ENCODE data around the gene AARS2. TPM values are rescaled to one million over a fixed set of nuclear protein-coding genes. Genes with fewer than 3 reads are reported as not detected.

The AARS2 gene
- total and polyA plus RNA-seq, 10 of the 15 experiments (the other 5 are each of a cell fraction or from before 2014, with no cell fraction given), result 0.71 to 18.3 (median 12.7) TPM

GRCh38 chr6:44256775-44257024, 56.4 kb downstream of the AARS2 start:
- Histone ChIP-seq H2AFZ (ENCODE audit: control insufficient read depth, low read depth, low read length) (no peak overlapping the region), H3K4me1 (ENCODE audit: control insufficient read depth, insufficient read depth, low read length) (peaks cover 56% of the 10 kb centered on the region), H3K4me3 (peak overlapping the region; percentile 77), H3K36me3 (ENCODE audit: control insufficient read depth in 2 of 2, insufficient read depth in 2 of 2, low read length in 1 of 2) (peaks cover 36 to 46% of the 10 kb centered on the region in 2 experiments), H3K27me3 (replicated peaks in 1 of 2; ENCODE audit: control insufficient read depth in 2 of 2, insufficient read depth in 2 of 2, low read length in 1 of 2) (no peaks in the 10 kb centered on the region), H4K20me1 (ENCODE audit: control insufficient read depth, insufficient read depth) (peaks cover 4% of the 10 kb centered on the region; the same call in 1 of the 2 replicates), H3K9me3 (replicated peaks; ENCODE audit: control insufficient read depth, insufficient read depth, low read length) (no peaks in the 10 kb centered on the region), H3K27ac (ENCODE audit: control insufficient read depth, insufficient read depth) (peak overlapping the region; percentile 99), H3K9ac (ENCODE audit: control insufficient read depth, insufficient read depth, low read length) (peak overlapping the region; percentile 90), H3K4me2 (ENCODE audit: control insufficient read depth, insufficient read depth) (peak overlapping the region; percentile 71), H3K79me2 (ENCODE audit: control insufficient read depth, insufficient read depth, low read length) (peaks cover 85% of the 10 kb centered on the region)
- FAIRE-seq, result no peak
- in situ Hi-C loops (cut with MboI) (no loop called here), intact Hi-C loops (cut with micrococcal nuclease; ENCODE audit: unreplicated experiment) (no loop called here)
- 2% methylated on average over 12 of the region's 12 CpGs for WGBS (ENCODE audit: insufficient coverage, insufficient replicate concordance, low lambda C conversion rate, missing lambda C conversion rate)
- no TSS peak for BruUV-seq (replicated peaks)
- SMC1A ChIA-PET (ENCODE audit: uncharacterized antibody, unreplicated experiment), result interaction anchor here (0.9 to 3.1 kb wide), 8 partner anchors 10 to 160 kb away, joined by 3 to 25 read pairs (median 4); partner anchors contain the start of gene HSP90AB1
- ATAC-seq, result no peak
- CTCF ChIA-PET, result interaction anchor here (1.0 to 5.0 kb wide), 14 partner anchors 9 to 160 kb away, joined by 3 to 45 read pairs (median 6); partner anchors contain the start of gene HSP90AB1
- no peak for DNase-seq (ENCODE audit: low read depth, low spot score)
- POLR2A ChIA-PET, result interaction anchor here (1.0 to 10.7 kb wide), 6 partner anchors 7 to 80 kb away, joined by 3 to 131 read pairs (median 7); partner anchors contain the start of gene HSP90AB1
- no peak for TF ChIP-seq EZH2 (IDR thresholded peaks at IDR 0.05; ENCODE audit: borderline replicate concordance, control insufficient read depth, low read depth, low read length)
- no peak for TF ChIP-seq DPF2 (IDR thresholded peaks at IDR 0.05)
- TF ChIP-seq EED (IDR thresholded peaks at IDR 0.05; ENCODE audit: low read depth), result no peak
- TF ChIP-seq NBN (IDR thresholded peaks at IDR 0.05), result 0 out of 2 replicates have a peak, but pooled peaks have one; percentile 48
- TF ChIP-seq IRF4 (IDR thresholded peaks at IDR 0.05; ENCODE audit: low read depth, low read length), result 0 out of 2 replicates have a peak, but pooled peaks have one; percentile 3
- TF ChIP-seq POLR2AphosphoS5 (IDR thresholded peaks at IDR 0.05; ENCODE audit: low read length), result 0 out of 2 replicates have a peak, but pooled peaks have one; percentile 2
- TF ChIP-seq POU2F2 (IDR thresholded peaks at IDR 0.05; ENCODE audit: borderline replicate concordance, low read depth, low read length), result peak; percentile 6; the same call in 1 of the 3 replicates
- TF ChIP-seq BACH1 (IDR thresholded peaks at IDR 0.05; ENCODE audit: borderline replicate concordance), result no peak
- RAD21 ChIA-PET (ENCODE audit: unreplicated experiment), result interaction anchor here (0.6 to 4.8 kb wide), 9 partner anchors 8 to 176 kb away, joined by 3 to 28 read pairs (median 3); partner anchors contain the start of genes HSP90AB1, NFKBIE and SLC29A1
